IMR-90 (cell line): ENCODE results near the gene ZFHX3. TPM values are rescaled to one million over a fixed set of nuclear protein-coding genes. Genes with fewer than 3 reads are reported as not detected.

Experiments
- ATAC-seq: fragments of 200-7000 bp; cut with Tn5 transposase; 2 replicates; pipeline ENCODE4 v1.9.1; 2020; ENCODE audit warnings: low read depth, mild to moderate bottlenecking, moderate library complexity
- BruUV-seq: library from RNA; stranded (reverse); fragments of 400-500 nt; replicated peaks from 2 replicates; lab custom pipeline; 2021; lab: Mats Ljungman, UMichigan
- CTCF ChIA-PET: fragments of 300-600 bp; formaldehyde crosslinking; extraction: SDS; loops from one replicate; lab custom pipeline; 2021; ENCODE audit warnings: antibody characterized with exemption; lab: Yijun Ruan, JAX
- POLR2A ChIA-PET: fragments of 300-600 bp; sonication (Branson Sonifier 250); formaldehyde crosslinking; loops from one replicate; lab custom pipeline; 2022; ENCODE audit warnings: antibody characterized with exemption; ENCODE audit not compliant: unreplicated experiment; lab: Charles Lee
- DNase-seq: peaks from one replicate; pipeline ENCODE4 v3.0.0; 2013
- H2AFZ ChIP-seq: replicated peaks from 2 replicates; pipeline ENCODE3; 2013; ENCODE audit warnings: low read length, mild to moderate bottlenecking; ENCODE audit not compliant: poor library complexity
- H2AK5ac ChIP-seq: 2 replicates; pipeline ENCODE4 v1.6.1; 2013; ENCODE audit warnings: low read depth, low read length, inconsistent platforms
- H2AK9ac ChIP-seq: replicated peaks from 2 replicates; pipeline ENCODE3; 2013; ENCODE audit warnings: mild to moderate bottlenecking, low read depth, low read length, moderate library complexity; ENCODE audit not compliant: poor library complexity
- H2BK120ac ChIP-seq: 2 replicates; pipeline ENCODE4 v1.6.1; 2013; ENCODE audit warnings: low read depth, low read length, inconsistent platforms
- H2BK15ac ChIP-seq: 3 replicates; pipeline ENCODE4 v1.6.1; 2013; ENCODE audit warnings: low read depth, low read length, inconsistent platforms
- H2BK20ac ChIP-seq: 2 replicates; pipeline ENCODE4 v1.6.1; 2013; ENCODE audit warnings: low read depth, mild to moderate bottlenecking, inconsistent platforms, low read length, moderate library complexity
- H2BK5ac ChIP-seq: 2 replicates; pipeline ENCODE4 v1.6.1; 2013; ENCODE audit warnings: mild to moderate bottlenecking, low read depth, low read length, inconsistent platforms; ENCODE audit not compliant: poor library complexity, severe bottlenecking
- H3K14ac ChIP-seq: replicated peaks from 2 replicates; pipeline ENCODE4 v1.6.1; 2013; ENCODE audit warnings: low read depth, low read length, inconsistent platforms
- H3K18ac ChIP-seq: 2 replicates; pipeline ENCODE4 v1.6.1; 2013; ENCODE audit warnings: low read depth, low read length, control low read depth
- H3K23ac ChIP-seq: 2 replicates; pipeline ENCODE4 v1.6.1; 2013; ENCODE audit warnings: low read depth, low read length, inconsistent platforms
- H3K27ac ChIP-seq: 2 replicates; pipeline ENCODE4 v1.5.1; 2013; ENCODE audit warnings: mild to moderate bottlenecking, control low read depth, low read length; ENCODE audit not compliant: insufficient read depth
- H3K27me3 ChIP-seq: 2 replicates; pipeline ENCODE4 v1.6.1; 2013; ENCODE audit warnings: low read length; ENCODE audit not compliant: control insufficient read depth, insufficient read depth
- H3K36me3 ChIP-seq: 2 replicates; pipeline ENCODE4 v1.6.1; 2013; ENCODE audit warnings: low read length, mixed read lengths; ENCODE audit not compliant: control insufficient read depth, insufficient read depth
- H3K4ac ChIP-seq: 2 replicates; pipeline ENCODE4 v1.6.1; 2013; ENCODE audit warnings: low read depth, low read length, inconsistent platforms
- H3K4me1 ChIP-seq: 2 replicates; pipeline ENCODE4 v1.6.1; 2013; ENCODE audit warnings: low read length, mixed read lengths; ENCODE audit not compliant: control insufficient read depth, insufficient read depth
- H3K4me2 ChIP-seq: 2 replicates; pipeline ENCODE4 v1.6.1; 2013; ENCODE audit warnings: low read depth, mild to moderate bottlenecking, control low read depth, low read length, moderate library complexity
- H3K4me3 ChIP-seq: 2 replicates; pipeline ENCODE4 v1.5.1; 2013; ENCODE audit warnings: low read depth, mild to moderate bottlenecking, control low read depth, low read length, moderate library complexity; ENCODE audit not compliant: insufficient read depth
- H3K56ac ChIP-seq: 2 replicates; pipeline ENCODE4 v1.6.1; 2013; ENCODE audit warnings: low read length, inconsistent platforms; ENCODE audit not compliant: insufficient read depth; ENCODE audit errors: extremely low read depth
- H3K79me1 ChIP-seq, 2 experiments: 2 replicates each; pipeline ENCODE4 v1.6.1; 2013; ENCODE audit warnings: low read length in 2 of 2, inconsistent platforms in 1 of 2, low read depth in 1 of 2
- H3K9ac ChIP-seq: 2 replicates; pipeline ENCODE4 v1.6.1; 2013; ENCODE audit warnings: low read depth, low read length, control low read depth
- H3K9me1 ChIP-seq: 2 replicates; pipeline ENCODE4 v1.6.1; 2013; ENCODE audit warnings: low read length, inconsistent platforms; ENCODE audit not compliant: insufficient read depth
- H3K9me3 ChIP-seq: 2 replicates; pipeline ENCODE4 v1.6.1; 2013; ENCODE audit warnings: low read length; ENCODE audit not compliant: control insufficient read depth, insufficient read depth
- H4K20me1 ChIP-seq: 2 replicates; pipeline ENCODE4 v1.6.1; 2013; ENCODE audit warnings: low read length, inconsistent platforms; ENCODE audit not compliant: insufficient read depth
- H4K5ac ChIP-seq: 2 replicates; pipeline ENCODE4 v1.6.1; 2013; ENCODE audit warnings: mild to moderate bottlenecking, low read depth, low read length, control low read depth
- H4K8ac ChIP-seq, 2 experiments: 2 replicates each; pipeline ENCODE4 v1.6.1; 2013; ENCODE audit warnings: low read depth in 2 of 2, low read length in 2 of 2, control low read depth in 1 of 2, inconsistent platforms in 1 of 2
- H4K91ac ChIP-seq: 2 replicates; pipeline ENCODE4 v1.6.1; 2013; ENCODE audit warnings: low read depth, low read length, inconsistent platforms; ENCODE audit not compliant: insufficient read depth
- CHD1 ChIP-seq: IDR thresholded peaks from 2 replicates; pipeline ENCODE4 v1.6.1; 2012; ENCODE audit warnings: low read depth, low read length, improper control_type of control experiment
- FOS ChIP-seq: fragments of 150-350 bp; IDR thresholded peaks from 2 replicates; pipeline ENCODE4 v1.6.1; 2016; ENCODE audit warnings: low read depth, low read length
- MAFK ChIP-seq: IDR thresholded peaks from 2 replicates; pipeline ENCODE4 v1.6.1; 2012; ENCODE audit warnings: low read depth, low read length, improper control_type of control experiment
- MXI1 ChIP-seq: IDR thresholded peaks from 2 replicates; pipeline ENCODE4 v1.6.1; 2012; ENCODE audit warnings: low read depth, mild to moderate bottlenecking, low read length, moderate library complexity, borderline replicate concordance
- POLR2A ChIP-seq: IDR thresholded peaks from 2 replicates; pipeline ENCODE4 v1.6.1; 2012; ENCODE audit warnings: mild to moderate bottlenecking, low read depth, low read length
- RAD21 ChIP-seq: IDR thresholded peaks from 2 replicates; pipeline ENCODE4 v1.6.1; 2012; ENCODE audit warnings: low read length, improper control_type of control experiment
- RCOR1 ChIP-seq: IDR thresholded peaks from 2 replicates; pipeline ENCODE4 v1.6.1; 2012; ENCODE audit warnings: mild to moderate bottlenecking, low read length, improper control_type of control experiment; ENCODE audit not compliant: insufficient replicate concordance
- RFX5 ChIP-seq: IDR thresholded peaks from 2 replicates; pipeline ENCODE4 v1.8.0; 2012; ENCODE audit warnings: low read depth, mild to moderate bottlenecking, low read length, moderate library complexity
- WGBS, 2 experiments: methylation state at CpG; one replicate each; pipeline versions ENCODE4 v1.1.5 to v1.1.7; 2013; ENCODE audit warnings: missing lambda C conversion rate in 2 of 2; ENCODE audit not compliant: insufficient read length in 1 of 2; ENCODE audit errors: extremely low coverage in 2 of 2; 5-methylcytosine and 5-hydroxymethylcytosine counted together
- dilution Hi-C: fragments of 300-500 bp; cut with HindIII; formaldehyde crosslinking; loops from one replicate; pipeline ENCODE4 v1.14.3; 2018; ENCODE audit warnings: low sequenced_read_pairs; ENCODE audit not compliant: unreplicated experiment
- in situ Hi-C: fragments of 300-500 bp; cut with MboI; formaldehyde crosslinking; loops from 3 replicates; pipeline ENCODE4 v1.14.3; 2019; ENCODE audit warnings: low sequenced_read_pairs, inconsistent platforms, mixed read lengths
- intact Hi-C: fragments of 100-400 bp; cut with micrococcal nuclease; formaldehyde crosslinking; loops from 2 replicates; pipeline ENCODE4 v1.10.0; 2022
- polyA plus RNA-seq, 3 experiments: library from polyadenylated mRNA; depleted of rRNA; stranded (reverse); fragments of >200 nt; gene quantifications; 2 replicates each; pipeline ENCODE4 v1.2.3, GENCODE V29; 2012; ENCODE audit warnings: low replicate concordance in 1 of 3
- total RNA-seq: library from RNA; depleted of rRNA; stranded (reverse); fragments of >200 nt; gene quantifications from 2 replicates; pipeline ENCODE4 v1.2.3, GENCODE V29; 2012
- TF ChIP-seq, protein P1 (sequence below): conservative IDR thresholded peaks from 2 replicates; pipeline ENCODE4 v1.5.1; 2012; ENCODE audit warnings: mild to moderate bottlenecking, low read depth, low read length, improper control_type of control experiment

The ZFHX3 gene
- total and polyA plus RNA-seq, 2 of the 4 experiments (the other 2 are of a cell fraction): 1.4 to 1.7 TPM

DNA sequence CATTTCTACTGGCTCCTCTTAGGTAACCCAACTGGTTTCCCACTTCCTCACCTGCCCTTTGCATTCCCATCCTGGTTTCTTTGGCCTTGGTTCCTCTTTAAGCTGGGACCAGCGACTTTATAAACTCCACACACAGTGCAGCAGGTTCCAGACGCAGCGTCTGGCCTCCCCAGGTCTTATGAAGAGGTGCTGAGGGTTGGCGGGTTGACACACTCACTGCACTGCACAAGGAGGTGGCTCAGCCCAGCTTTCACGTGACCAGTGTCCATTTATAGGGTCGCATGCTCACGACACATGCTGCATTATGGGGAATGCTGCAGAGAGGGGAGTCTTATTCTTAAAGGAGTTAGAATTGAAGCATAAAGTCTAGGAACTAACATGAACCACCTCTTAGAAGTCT is 70.8 kb downstream of the ZFHX3 start:
- no peak overlapping the region for H2BK15ac ChIP-seq
- H3K4ac ChIP-seq: no peak overlapping the region
- no peak overlapping the region for H2AK9ac ChIP-seq
- no peak overlapping the region for H4K8ac ChIP-seq
- H3K27me3 ChIP-seq: no peaks in the 10 kb centered on the region
- H4K5ac ChIP-seq: no peak overlapping the region
- no CpG with 5 or more reads among the region's 7 CpGs for WGBS, 2 experiments
- intact Hi-C loops (no loop called here), in situ Hi-C loops (no loop called here), dilution Hi-C loops (no loop called here)
- no peak overlapping the region for H3K23ac ChIP-seq
- no peak for ATAC-seq
- no peaks in the 10 kb centered on the region for H3K9me3 ChIP-seq
- peaks cover 54% of the 10 kb centered on the region for H4K20me1 ChIP-seq
- no peak overlapping the region for H2AK5ac ChIP-seq
- no peak for DNase-seq
- H3K36me3 ChIP-seq: no peaks in the 10 kb centered on the region; the same call in 1 of the 2 replicates
- no peak overlapping the region for H2BK120ac ChIP-seq
- H3K27ac ChIP-seq: no peak overlapping the region
- ChIA-PET CTCF (no interaction called here), POLR2A (no interaction called here)
- no peak overlapping the region for H3K56ac ChIP-seq
- H2AFZ ChIP-seq: no peak overlapping the region
- H3K4me2 ChIP-seq: no peak overlapping the region
- H3K18ac ChIP-seq: no peak overlapping the region
- no peak overlapping the region for H3K9ac ChIP-seq
- no peak overlapping the region for H2BK20ac ChIP-seq
- no TSS peak for BruUV-seq
- peaks cover 43 to 80% of the 10 kb centered on the region in 2 experiments for H3K79me1 ChIP-seq
- no peak overlapping the region for H4K91ac ChIP-seq
- TF ChIP-seq RFX5 (no peak), RAD21 (no peak), RCOR1 (no peak), FOS (no peak), MXI1 (no peak), POLR2A (no peak), CHD1 (no peak), MAFK (no peak)
- TF ChIP-seq, protein P1, sequence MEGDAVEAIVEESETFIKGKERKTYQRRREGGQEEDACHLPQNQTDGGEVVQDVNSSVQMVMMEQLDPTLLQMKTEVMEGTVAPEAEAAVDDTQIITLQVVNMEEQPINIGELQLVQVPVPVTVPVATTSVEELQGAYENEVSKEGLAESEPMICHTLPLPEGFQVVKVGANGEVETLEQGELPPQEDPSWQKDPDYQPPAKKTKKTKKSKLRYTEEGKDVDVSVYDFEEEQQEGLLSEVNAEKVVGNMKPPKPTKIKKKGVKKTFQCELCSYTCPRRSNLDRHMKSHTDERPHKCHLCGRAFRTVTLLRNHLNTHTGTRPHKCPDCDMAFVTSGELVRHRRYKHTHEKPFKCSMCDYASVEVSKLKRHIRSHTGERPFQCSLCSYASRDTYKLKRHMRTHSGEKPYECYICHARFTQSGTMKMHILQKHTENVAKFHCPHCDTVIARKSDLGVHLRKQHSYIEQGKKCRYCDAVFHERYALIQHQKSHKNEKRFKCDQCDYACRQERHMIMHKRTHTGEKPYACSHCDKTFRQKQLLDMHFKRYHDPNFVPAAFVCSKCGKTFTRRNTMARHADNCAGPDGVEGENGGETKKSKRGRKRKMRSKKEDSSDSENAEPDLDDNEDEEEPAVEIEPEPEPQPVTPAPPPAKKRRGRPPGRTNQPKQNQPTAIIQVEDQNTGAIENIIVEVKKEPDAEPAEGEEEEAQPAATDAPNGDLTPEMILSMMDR: no peak
- H3K9me1 ChIP-seq: peaks cover 5% of the 10 kb centered on the region; the same call in 1 of the 2 replicates
- H3K4me3 ChIP-seq: no peak overlapping the region
- no peak overlapping the region for H3K14ac ChIP-seq
- H3K4me1 ChIP-seq: no peaks in the 10 kb centered on the region; the same call in 1 of the 2 replicates
- H2BK5ac ChIP-seq: no peak overlapping the region
